CD1c-positive myeloid dendritic cell (primary cell): ENCODE measurements around the gene RETREG3.

Experiments used
- DNase-seq: peaks from one replicate; pipeline ENCODE4 v3.0.0-alpha.2; 2016; ENCODE audit errors: extremely low spot score

Gene RETREG3

DNA sequence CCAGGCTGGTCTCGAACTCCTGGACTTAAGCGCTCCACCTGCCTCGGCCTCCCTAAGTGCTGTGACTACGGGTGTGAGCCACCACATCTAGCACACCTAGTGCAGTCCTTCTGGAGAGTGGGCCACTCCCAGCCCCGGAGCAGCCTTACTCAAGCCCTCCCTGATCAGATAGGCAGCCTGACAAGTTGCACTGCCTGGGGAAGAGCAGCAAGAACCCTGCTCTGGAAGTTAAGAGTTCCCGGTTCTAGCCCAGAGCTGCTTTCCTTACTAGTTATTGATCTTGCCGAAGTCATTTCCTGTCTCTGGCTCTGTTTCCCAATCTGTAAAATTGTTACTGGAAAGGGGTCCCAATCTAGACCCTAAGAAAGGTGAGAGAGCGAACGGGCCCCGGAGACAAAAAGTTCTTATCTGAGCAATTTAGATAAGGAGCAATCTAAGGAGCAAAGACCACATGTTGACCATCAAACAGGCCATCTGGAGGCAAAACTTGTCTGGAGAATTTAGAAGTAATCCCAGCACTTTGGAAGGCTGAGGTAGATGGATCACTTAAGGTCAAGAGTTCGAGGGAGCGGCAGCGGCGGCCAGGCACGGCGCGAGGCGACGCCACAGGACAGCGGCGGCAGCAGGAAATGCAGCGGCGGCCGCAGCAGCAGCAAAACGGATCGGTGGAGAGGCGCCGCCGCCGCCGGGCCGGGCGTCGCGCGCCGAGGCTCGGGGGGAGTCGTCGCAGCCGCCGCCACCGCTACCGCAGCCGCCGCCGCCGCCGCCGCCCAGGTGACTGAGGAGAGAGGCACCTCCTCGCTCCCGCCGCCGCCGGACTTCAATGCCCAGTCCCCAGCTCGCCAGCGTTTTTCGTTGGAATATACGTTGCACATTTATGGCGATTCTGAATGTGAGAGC lies 77.5 kb downstream of the RETREG3 start:
- DNase-seq = peak; percentile 72

DNA sequence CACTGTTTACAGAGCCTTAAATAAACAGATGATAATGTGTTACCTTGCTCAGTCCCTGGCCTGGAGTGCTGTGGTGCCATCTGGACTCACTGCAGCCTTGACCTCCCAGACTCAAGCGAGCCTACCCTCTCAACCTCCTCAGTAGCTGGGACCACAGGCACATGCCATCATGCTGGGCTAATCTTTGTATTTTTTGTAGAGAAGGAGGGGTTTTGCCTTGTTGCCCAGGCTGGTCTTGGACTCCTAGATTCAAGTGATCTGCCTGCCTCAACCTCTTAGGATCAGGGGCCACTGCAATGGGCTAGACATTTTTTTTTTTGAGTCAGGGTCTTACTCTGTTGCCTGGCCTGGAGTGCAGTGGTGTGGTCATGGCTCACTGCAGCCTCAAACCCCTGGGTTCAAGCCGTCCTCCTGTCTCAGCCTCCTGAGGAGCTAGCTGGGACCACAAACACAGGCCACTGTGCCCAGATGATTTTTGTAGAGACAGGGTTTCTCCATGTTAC lies 78.2 kb downstream of the RETREG3 start:
- no peak for DNase-seq
